Raji (cell line): Measurements from ENCODE around the gene RIMBP2.

Source experiments
- POLR2A ChIP-seq: IDR thresholded peaks from 2 replicates; pipeline ENCODE4 v1.6.1; 2011; ENCODE audit warnings: low read depth, low read length, control low read depth; ENCODE audit not compliant: insufficient read depth

RIMBP2 gene

GRCh38 chr12:130412384-130412783, 303.7 kb downstream of the RIMBP2 start:
- TF ChIP-seq POLR2A = no peak

- TF ChIP-seq POLR2A = no peak
Measured at GRCh38 chr12:130405332-130405731, 310.8 kb downstream of the RIMBP2 start.

- no peak for TF ChIP-seq POLR2A
Measured at GRCh38 chr12:130401703-130402102, 314.4 kb downstream of the RIMBP2 start.

GRCh38 chr12:130398100-130398848, 317.8 kb downstream of the RIMBP2 start:
- no peak for TF ChIP-seq POLR2A

GRCh38 chr12:130396667-130397066, 319.4 kb downstream of the RIMBP2 start:
- no peak for TF ChIP-seq POLR2A

- no peak for TF ChIP-seq POLR2A
Measured at GRCh38 chr12:130394906-130395305, 321.2 kb downstream of the RIMBP2 start.

GRCh38 chr12:130391186-130391585, 324.9 kb downstream of the RIMBP2 start:
- no peak for TF ChIP-seq POLR2A

- no peak for TF ChIP-seq POLR2A
Measured at GRCh38 chr12:130385193-130385592, 330.9 kb downstream of the RIMBP2 start.

- TF ChIP-seq POLR2A = no peak
Measured at GRCh38 chr12:130384234-130384633, 331.9 kb downstream of the RIMBP2 start.

GRCh38 chr12:130382818-130383217, 333.3 kb downstream of the RIMBP2 start:
- no peak for TF ChIP-seq POLR2A

GRCh38 chr12:130375296-130376287, 340.5 kb downstream of the RIMBP2 start:
- no peak for TF ChIP-seq POLR2A

- no peak for TF ChIP-seq POLR2A
Measured at GRCh38 chr12:130374083-130374482, 342.0 kb downstream of the RIMBP2 start.

GRCh38 chr12:130372936-130373335, 343.2 kb downstream of the RIMBP2 start:
- TF ChIP-seq POLR2A = no peak

- TF ChIP-seq POLR2A = no peak
Measured at GRCh38 chr12:130371296-130371695, 344.8 kb downstream of the RIMBP2 start.

GRCh38 chr12:130369816-130370215, 346.3 kb downstream of the RIMBP2 start:
- no peak for TF ChIP-seq POLR2A

- TF ChIP-seq POLR2A = no peak
Measured at GRCh38 chr12:130367523-130367922, 348.6 kb downstream of the RIMBP2 start.
